Vagina (tissue), 2 donors: ENCODE measurements around the gene NDUFB4.

Source experiments
- POLR2A ChIP-seq, 2 donors: fragments of 450-650 bp; IDR thresholded peaks; one replicate each; pipeline ENCODE4 v1.6.1; 2017; ENCODE audit warnings: antibody characterized with exemption in 2 of 2, mild to moderate bottlenecking in 2 of 2, moderate library complexity in 2 of 2
- POLR2AphosphoS5 ChIP-seq, 2 donors: sonication (generic); formaldehyde crosslinking; IDR thresholded peaks; one replicate each; pipeline ENCODE4 v1.9.0; 2017; ENCODE audit warnings: antibody characterized with exemption in 2 of 2, mild to moderate bottlenecking in 2 of 2, low read depth in 1 of 2; ENCODE audit not compliant: insufficient read depth in 1 of 2

GRCh38 chr3:120640231-120640630, 44.1 kb downstream of the NDUFB4 start:
- TF ChIP-seq POLR2A (IDR thresholded peaks at IDR 0.05) (no peak), POLR2AphosphoS5 (IDR thresholded peaks at IDR 0.05; ENCODE audit: insufficient read depth in 1 of 2, low read depth in 1 of 2) (no peak)
